Ovary (tissue), 9 donors: Measurements from ENCODE around the gene UBR4. TPM values are rescaled to one million over a fixed set of nuclear protein-coding genes. Genes with fewer than 3 reads are reported as not detected.

Source experiments
- DNase-seq, 5 donors: peaks; one replicate each; pipeline ENCODE4 v3.0.0-alpha.2; 2019 to 2020
- H3K27ac ChIP-seq, 2 donors: fragments of 200-600 bp; one replicate each; pipeline versions ENCODE4 v1.5.1 to v1.8.0; 2019 to 2022
- H3K27me3 ChIP-seq: fragments of 200-600 bp; one replicate; pipeline ENCODE4 v1.8.0; 2022
- H3K36me3 ChIP-seq: fragments of 200-600 bp; sonication (generic); one replicate; pipeline ENCODE4 v1.5.1; 2019
- H3K4me1 ChIP-seq: one replicate; pipeline ENCODE4 v1.8.1; 2013; ENCODE audit warnings: mild to moderate bottlenecking, moderate library complexity; ENCODE audit not compliant: insufficient read depth
- H3K4me3 ChIP-seq: fragments of 200-600 bp; sonication (generic); one replicate; pipeline ENCODE4 v1.5.1; 2017
- H3K9me3 ChIP-seq, 2 donors: fragments of 200-600 bp in 1 of 2; sonication (generic) in 1 of 2; one replicate each; pipeline versions ENCODE4 v1.5.1 to v1.8.1; 2013 to 2019; ENCODE audit warnings: mild to moderate bottlenecking in 1 of 2, moderate library complexity in 1 of 2
- CTCF ChIP-seq, 3 donors: fragments of 450-650 bp in 2 of 3; fragments of 200-600 bp in 1 of 3; IDR thresholded peaks; one replicate each; pipeline versions ENCODE4 v1.5.1 to v1.8.0; 2016 to 2022; ENCODE audit warnings: antibody characterized with exemption in 3 of 3, mild to moderate bottlenecking in 1 of 3
- EP300 ChIP-seq: sonication (generic); formaldehyde crosslinking; IDR thresholded peaks from one replicate; pipeline ENCODE4 v1.6.1; 2017; ENCODE audit warnings: antibody characterized with exemption
- POLR2A ChIP-seq: fragments of 450-650 bp; IDR thresholded peaks from one replicate; pipeline ENCODE4 v1.6.1; 2017; ENCODE audit warnings: antibody characterized with exemption, mild to moderate bottlenecking, moderate library complexity
- WGBS, 3 donors: extraction: QIAGEN DNeasy Blood & Tissue Kit in 1 of 3; methylation state at CpG; one replicate each; pipeline versions ENCODE4 v1.1.5 to v1.1.7; 2013 to 2017; 5-methylcytosine and 5-hydroxymethylcytosine counted together
- intact Hi-C, 4 donors: fragments of 100-400 bp; cut with DNase I; formaldehyde crosslinking; loops; one replicate each; pipeline versions ENCODE4 v1.11.0 to v1.15.1; 2022 to 2023
- polyA plus RNA-seq, 2 donors: library from polyadenylated mRNA; stranded (reverse); fragments of 200-250 nt in 1 of 2; fragments of 350-450 nt in 1 of 2; fragmentation: Illumina TruSeq in 1 of 2; extraction: RNeasy Lipid Tissue Mini Kit (QIAGEN cat#74804) in 1 of 2; gene quantifications; one replicate each; pipeline ENCODE4 v1.2.3, GENCODE V29; 2013 to 2014
- total RNA-seq, 7 donors: library from RNA; depleted of rRNA in 2 of 7; stranded (reverse); fragments of >200 nt in 2 of 7; fragmentation: NEBNext Ultra II Directional in 3 of 7; extraction: Animal tissue kit (Norgen Biotek cat#: 25700) in 3 of 7; gene quantifications; one replicate each; pipeline versions ENCODE4 v1.1.0 to v1.2.4, GENCODE V29; 2016 to 2023
- donor health status: DM: no; HTN: no; CAD: no; lungs with moderate emphysema.
- donor health status: DM: no; HTN: no; CAD: no.
- donor health status: Bipolar disorder and iron deficiency.
- donor health status: DM: yes; HTN: yes; CAD: no.
- donor health status: DM: no; HTN: no; CAD: no.
- donor health status: DM: yes; HTN: yes; CAD: no.

The UBR4 gene
- total and polyA plus RNA-seq, 9 donors = 78.7 to 139 (median 118) TPM

GRCh38 chr1:19203440-19203839, 6.6 kb downstream of the UBR4 start:
- intact Hi-C loops = no loop called here
- H3K4me1 ChIP-seq = peaks cover 6% of the 10 kb centered on the region

GRCh38 chr1:19202396-19202795, 7.7 kb downstream of the UBR4 start:
- Histone ChIP-seq H3K9me3 (no peaks in the 10 kb centered on the region), H3K27ac (no peak overlapping the region), H3K4me1 (peaks cover 5% of the 10 kb centered on the region), H3K4me3 (no peak overlapping the region), H3K36me3 (no peaks in the 10 kb centered on the region), H3K27me3 (no peaks in the 10 kb centered on the region)
- intact Hi-C loops = no loop called here
- no peak for DNase-seq
- WGBS, 3 donors = 34 to 45% (median 35%) methylated on average over 3 of the region's 3 CpGs
- TF ChIP-seq POLR2A (no peak), CTCF (IDR thresholded peaks at IDR 0.05) (no peak), EP300 (no peak)

More at GRCh38 chr1:19203440-19203839, 6.6 kb downstream of the UBR4 start:
- H3K36me3 ChIP-seq = no peaks in the 10 kb centered on the region
- no peaks in the 10 kb centered on the region for H3K27me3 ChIP-seq
- H3K9me3 ChIP-seq = no peaks in the 10 kb centered on the region
- no peak overlapping the region for H3K4me3 ChIP-seq
- H3K27ac ChIP-seq = no peak overlapping the region
- TF ChIP-seq EP300 (no peak), CTCF (IDR thresholded peaks at IDR 0.05) (no peak), POLR2A (no peak)
- WGBS, 3 donors = 67 to 75% (median 72%) methylated on average over 2 of the region's 2 CpGs
- DNase-seq = no peak

GRCh38 chr1:19199969-19200604, 10.0 kb downstream of the UBR4 start:
- no peak for DNase-seq
- H3K4me1 ChIP-seq = peaks cover 3% of the 10 kb centered on the region
- H3K9me3 ChIP-seq = no peaks in the 10 kb centered on the region
- H3K27me3 ChIP-seq = no peaks in the 10 kb centered on the region
- no peak overlapping the region for H3K4me3 ChIP-seq
- no peaks in the 10 kb centered on the region for H3K36me3 ChIP-seq
- intact Hi-C loops = no loop called here
- 87 to 90% (median 89%) methylated on average over 4 of the region's 4 CpGs for WGBS, 3 donors
- H3K27ac ChIP-seq = no peak overlapping the region
- TF ChIP-seq POLR2A = no peak
- no peak for TF ChIP-seq CTCF (IDR thresholded peaks at IDR 0.05)
- TF ChIP-seq EP300 = no peak

- TF ChIP-seq POLR2A (no peak), CTCF (IDR thresholded peaks at IDR 0.05) (no peak), EP300 (no peak)
- Histone ChIP-seq H3K27me3 (no peaks in the 10 kb centered on the region), H3K27ac (no peak overlapping the region), H3K4me1 (peaks cover 3% of the 10 kb centered on the region), H3K9me3 (no peaks in the 10 kb centered on the region), H3K36me3 (no peaks in the 10 kb centered on the region), H3K4me3 (no peak overlapping the region)
- DNase-seq = no peak
- 90 to 94% (median 94%) methylated on average over 4 of the region's 4 CpGs for WGBS, 3 donors
- intact Hi-C loops = no loop called here
Measured at GRCh38 chr1:19199329-19199968, 10.6 kb downstream of the UBR4 start.
